HL-60/S4 (cell line): ENCODE measurements around the gene KDM4B.

ENCODE experiments used
- in situ Hi-C: fragments of 300-500 bp; cut with MboI; formaldehyde crosslinking; loops from 2 replicates; pipeline ENCODE4 v1.14.3; 2022; ENCODE audit warnings: low sequenced_read_pairs

The KDM4B gene

DNA sequence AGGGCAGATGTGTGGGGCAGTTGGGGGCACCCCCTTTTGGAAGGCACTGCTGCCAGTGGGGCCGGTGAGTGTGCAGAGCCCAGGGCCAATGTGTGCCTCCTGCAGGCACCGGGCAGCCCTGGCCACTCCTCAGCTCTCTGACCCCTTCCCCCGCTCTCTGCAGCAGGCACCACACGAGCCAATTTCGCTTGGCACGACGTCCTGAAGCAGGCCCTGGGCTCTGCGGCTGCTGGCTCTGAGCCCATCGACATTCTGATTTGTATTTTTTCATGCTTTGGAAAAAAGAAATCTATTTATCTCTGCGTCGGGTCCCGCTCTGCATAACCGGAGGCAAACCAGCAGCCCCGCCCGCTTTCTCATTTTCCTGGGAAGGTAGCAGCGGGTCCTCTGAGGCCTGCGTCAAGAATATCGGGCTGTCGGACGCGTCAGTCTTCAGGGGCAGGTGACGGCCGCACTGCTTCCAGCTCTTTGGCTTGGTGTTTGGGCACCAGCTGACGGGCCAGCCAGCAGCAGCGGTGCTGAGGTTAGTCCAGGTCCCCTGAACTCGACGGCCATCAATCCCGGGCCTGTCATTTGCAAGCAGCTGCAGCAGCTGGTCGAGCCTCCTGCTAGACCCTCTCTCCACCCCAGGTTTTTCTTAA lies 134.3 kb downstream of the KDM4B start:
- in situ Hi-C loops, result no loop called here

DNA sequence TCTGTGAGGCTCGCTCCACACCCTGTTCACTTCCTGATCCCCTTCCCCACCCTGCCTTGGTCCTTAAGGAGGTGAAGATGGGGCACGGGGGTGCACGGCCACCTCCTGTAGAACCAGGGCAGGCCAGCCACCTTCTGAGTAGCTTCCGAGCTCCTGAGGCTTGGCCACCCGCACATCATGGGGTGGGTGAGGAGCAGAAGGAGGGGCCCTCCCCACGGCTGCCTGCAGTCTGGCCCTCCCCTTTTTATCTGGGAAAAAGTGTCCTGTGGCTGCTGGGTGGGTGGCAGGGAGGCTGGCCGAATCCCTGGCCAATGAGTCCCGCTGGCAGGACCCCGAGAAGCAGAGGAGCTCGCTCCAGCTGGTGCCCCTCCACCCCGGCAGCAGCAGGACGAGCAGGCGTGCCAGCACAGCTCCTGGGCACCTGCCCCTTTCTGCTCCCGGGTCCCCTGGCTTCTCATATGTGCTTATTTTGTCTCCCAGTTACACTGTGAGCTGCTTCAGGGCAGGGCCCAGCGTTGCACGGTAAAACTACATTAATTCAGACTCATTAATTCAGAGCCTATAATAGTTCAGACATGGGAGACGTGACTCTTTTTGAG lies 135.0 kb downstream of the KDM4B start:
- in situ Hi-C loops, result no loop called here

DNA sequence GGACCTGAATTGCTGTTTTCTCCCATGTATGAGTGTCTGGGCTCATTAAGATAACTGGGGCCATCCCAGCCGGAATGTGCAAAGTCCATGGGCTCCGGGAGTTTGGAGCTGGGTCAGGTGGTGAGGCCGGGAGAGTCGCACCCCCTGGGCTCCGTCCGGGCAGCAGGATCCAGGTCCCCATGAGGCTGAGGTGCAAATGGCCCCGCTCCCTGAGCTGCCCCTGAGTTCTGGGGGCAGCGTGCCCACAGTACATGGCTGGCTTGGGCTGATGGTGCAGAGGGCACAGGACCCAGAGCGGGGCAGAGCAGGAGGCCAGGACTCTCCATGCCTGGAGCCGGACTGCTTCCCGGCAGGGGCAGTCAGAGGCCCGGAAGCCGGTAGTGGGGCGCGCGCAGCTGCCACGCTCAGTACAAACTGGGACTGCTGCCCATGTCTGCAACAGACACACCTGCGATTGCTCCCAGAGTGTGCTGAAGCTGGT lies 136.0 kb downstream of the KDM4B start:
- in situ Hi-C loops, result no loop called here

DNA sequence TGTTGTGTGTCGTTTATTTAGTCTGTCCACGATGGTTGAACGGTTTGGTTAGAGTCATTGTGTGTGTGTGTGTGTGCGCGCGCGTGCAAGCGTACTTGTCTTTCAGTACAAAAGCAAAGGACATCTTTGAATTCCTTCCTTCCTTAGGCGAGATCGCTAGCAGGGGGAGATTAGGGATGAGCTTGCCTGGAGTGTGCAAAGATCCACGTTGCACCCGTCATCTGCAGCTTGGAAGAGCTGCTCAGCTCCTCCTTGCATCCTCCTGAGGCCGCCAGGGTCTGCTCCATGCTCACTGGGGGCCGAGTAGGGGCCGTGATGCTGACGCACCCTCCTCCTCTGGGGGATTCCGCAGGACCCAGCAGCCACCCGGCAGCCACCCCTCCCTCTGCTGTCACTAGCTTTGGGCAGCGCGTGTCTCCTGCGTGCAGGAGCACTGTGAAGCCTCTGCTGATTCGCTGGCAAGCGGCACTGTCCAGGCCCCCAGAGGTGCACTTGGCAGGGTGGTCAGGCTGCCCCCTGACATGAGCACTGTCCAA lies 137.3 kb downstream of the KDM4B start:
- in situ Hi-C loops, result no loop called here

DNA sequence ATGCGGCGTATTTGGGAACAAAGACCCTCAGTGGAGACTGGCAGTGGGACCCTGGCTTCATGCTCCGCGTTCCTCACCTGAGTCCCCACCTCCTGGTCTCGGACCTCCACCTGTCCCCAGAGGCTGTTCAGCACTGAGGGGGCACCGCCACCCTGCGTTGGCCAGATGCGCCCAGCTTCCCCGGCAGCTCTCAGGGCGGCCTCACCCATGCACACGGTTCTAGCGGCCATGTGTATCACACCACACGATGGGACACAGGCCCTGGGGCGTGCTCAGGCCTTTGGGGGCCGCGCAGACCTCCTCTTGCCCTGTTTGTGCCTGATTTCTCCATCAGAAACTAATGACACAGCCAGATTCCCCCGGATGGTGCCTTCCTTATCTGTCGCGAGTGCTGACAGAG lies 138.1 kb downstream of the KDM4B start:
- in situ Hi-C loops, result no loop called here

DNA sequence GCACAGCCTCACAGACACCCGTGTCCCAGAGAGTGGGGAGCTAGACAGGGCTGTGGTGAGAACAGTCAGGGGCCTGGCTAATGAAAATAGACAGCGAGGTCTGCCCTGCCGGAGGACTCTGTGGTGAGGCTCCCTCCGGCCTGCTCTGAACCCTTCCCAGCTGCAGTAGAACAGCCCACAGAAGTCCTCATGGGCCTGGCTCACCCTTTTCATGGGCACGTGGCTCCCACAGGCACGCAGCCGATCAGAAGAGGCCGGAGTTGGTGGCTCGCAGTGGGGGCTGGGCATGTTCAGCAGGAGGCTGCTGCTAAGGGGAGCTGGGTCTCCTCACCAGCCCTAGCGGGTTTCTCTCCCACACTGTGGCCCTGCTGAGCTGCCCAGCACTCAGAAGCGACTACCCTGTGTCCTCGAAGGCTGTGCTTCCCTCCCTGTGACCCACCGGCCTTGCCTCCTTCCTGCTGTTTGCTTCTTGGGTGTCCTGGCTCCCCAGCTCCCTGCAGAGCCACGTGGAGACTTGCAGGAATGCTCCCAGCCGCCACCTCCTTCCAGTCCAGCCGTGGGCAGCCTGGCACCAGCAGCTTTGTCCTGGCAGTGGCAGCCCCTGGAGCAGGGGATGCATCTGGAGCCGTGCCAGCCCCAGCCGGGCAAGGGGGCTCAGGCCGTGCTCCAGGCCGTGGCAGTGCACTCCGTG lies 138.7 kb downstream of the KDM4B start:
- in situ Hi-C loops, result no loop called here

DNA sequence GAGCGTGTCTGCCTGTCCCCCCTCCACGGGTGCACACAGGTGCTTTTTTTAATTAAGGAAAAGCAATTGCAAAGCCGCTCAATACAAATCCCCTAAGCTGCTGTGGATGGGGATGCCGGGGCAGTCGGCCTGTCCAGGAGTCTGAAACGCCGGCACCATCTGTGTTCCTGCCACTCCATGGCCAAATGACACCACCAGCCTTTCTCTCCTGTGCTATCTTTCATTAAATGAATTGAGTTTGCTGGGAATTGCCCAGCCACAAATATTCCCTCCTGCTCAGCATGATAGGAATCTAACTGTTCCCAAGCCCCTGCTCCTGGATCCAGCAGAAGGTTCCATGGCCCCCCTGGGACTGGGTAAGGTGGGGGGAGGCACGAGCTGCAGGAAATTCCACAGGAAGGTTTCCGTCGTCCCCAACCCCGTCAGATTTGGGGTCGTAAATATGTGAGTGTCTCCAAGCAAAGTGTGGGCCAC lies 139.2 kb downstream of the KDM4B start:
- in situ Hi-C loops, result no loop called here

DNA sequence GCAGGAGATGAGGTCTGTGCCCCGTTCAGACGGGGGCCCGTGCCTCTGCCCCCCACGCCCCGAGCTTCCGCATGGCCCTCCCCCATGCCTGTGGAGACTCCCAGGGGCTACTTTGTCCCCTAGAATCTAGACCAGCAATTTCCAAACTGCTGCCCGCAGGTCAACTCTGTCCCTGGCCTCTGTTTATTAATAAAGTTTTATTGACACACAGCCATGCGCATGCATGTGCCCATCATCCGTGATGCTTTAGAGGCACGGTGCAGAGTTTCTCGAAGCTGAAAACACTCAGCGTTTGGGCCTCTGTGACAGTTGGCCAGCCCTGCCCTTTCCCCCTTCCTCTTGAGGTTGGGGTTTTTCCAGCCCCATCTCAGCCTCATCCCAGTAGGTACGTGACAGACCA lies 140.0 kb downstream of the KDM4B start:
- in situ Hi-C loops, result no loop called here

DNA sequence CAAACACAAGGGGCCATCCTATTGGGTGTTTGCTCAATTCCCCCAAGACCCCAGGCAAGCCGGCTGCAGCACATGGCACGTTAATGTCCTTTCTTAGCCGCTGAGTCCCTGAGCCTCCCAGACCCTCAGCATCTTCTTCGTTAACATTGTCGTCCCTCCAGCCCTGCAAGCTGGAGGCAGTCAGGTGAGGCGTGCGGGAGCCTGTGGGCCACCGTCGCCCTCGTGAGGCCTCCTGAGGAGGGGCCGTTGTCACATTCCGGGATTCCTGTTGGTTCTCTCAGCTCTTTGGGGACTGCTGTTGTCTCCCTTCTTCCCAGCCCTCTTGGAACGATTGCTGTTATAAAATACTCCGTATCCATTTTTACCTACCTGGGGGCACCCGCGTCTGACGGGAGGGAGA lies 140.6 kb downstream of the KDM4B start:
- in situ Hi-C loops, result no loop called here

DNA sequence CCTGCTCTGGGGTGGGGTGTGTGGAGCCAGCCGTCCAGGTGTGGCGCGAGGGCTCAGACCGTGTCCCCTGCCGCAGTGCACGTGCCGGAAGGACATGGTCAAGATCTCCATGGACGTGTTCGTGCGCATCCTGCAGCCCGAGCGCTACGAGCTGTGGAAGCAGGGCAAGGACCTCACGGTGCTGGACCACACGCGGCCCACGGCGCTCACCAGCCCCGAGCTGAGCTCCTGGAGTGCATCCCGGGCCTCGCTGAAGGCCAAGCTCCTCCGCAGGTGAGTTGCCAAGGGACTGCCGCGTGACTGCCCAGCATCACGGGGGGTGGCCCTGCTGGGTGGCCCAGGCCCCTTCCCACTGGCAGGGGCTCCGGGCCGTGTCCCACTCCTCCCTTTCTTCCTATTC lies 141.6 kb downstream of the KDM4B start:
- in situ Hi-C loops, result no loop called here

DNA sequence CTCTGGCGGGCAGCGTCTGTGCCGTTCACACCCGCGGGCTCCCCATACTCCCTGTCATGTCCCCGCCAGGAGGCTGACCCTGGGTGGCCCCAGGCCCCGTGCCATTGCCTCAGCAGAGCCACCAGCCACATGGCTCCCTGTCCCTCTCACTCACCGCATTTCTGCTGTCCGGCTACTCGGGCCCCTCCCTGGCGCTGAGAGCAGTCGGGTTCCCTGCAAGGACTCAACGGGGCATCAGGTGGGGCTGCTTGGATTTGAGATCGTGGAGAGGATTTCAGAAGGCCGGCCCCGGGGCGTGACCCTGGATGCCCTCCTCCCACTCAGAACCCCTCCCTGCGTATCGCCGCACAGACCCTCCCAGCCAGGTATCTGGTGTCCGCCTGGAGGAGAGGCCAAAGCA lies 142.1 kb downstream of the KDM4B start:
- in situ Hi-C loops, result no loop called here

DNA sequence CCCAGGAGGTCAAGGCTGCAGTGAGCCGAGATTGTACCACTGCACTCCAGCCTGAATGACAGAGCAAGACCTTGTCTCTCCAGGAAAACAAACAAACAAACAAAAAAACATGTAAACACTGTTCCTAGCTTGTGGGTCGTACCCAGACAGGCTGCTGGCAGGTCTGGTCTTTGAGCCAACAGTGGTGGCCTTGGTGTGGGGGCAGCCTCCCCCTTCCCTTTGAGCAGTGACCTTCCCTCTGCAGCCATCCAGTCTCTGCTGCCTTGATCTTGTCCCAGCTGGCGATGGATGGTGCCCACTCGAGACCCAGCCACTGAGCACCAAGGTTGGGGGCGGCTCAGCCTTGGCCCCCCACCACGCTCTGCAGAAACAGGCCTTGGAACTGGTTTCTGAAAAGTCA lies 143.3 kb downstream of the KDM4B start:
- in situ Hi-C loops, result no loop called here

DNA sequence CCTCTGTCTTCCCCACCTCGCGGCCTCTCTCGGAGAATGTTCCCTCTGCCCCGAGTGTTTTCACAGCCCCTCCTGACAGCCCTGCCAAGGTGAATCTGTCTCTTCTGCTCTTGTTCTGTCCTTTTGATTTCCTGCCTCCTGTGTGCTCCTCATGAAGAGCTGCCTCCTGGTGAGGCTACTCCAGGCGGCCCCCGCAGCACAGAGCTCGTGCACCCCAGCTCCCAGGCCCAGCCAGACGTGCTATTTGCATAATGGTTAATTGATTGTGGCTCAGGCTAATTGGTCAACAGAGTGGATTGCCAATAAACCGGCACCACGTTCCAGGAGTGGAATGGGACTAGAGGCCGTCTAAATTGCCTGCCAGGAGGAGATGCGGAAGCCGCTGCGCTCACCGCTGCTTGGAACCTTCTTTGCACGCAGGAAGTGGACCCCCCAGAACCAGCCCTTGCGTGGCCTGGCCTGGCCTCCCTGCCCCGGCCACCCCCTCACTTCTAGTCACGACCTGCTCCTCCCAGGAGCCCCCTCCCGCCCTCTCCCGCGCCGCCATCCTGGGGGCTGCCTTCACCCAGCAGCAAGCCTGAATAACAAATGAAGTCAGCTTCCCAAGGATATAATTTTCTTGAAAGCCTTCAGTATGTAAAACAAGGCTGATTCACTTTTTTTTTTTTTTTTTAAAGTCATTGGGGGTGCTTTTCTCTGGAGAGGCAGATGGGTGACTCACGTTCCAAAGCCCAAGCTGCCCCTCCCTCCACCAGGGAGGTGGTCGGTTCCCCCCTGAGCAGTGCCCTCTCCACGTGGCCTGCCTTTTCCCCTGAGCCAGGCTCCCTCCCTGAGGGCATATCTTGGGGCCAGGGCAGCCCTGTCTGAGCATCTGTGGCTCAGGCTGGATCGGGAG lies 144.0 kb downstream of the KDM4B start:
- in situ Hi-C loops, result no loop called here

DNA sequence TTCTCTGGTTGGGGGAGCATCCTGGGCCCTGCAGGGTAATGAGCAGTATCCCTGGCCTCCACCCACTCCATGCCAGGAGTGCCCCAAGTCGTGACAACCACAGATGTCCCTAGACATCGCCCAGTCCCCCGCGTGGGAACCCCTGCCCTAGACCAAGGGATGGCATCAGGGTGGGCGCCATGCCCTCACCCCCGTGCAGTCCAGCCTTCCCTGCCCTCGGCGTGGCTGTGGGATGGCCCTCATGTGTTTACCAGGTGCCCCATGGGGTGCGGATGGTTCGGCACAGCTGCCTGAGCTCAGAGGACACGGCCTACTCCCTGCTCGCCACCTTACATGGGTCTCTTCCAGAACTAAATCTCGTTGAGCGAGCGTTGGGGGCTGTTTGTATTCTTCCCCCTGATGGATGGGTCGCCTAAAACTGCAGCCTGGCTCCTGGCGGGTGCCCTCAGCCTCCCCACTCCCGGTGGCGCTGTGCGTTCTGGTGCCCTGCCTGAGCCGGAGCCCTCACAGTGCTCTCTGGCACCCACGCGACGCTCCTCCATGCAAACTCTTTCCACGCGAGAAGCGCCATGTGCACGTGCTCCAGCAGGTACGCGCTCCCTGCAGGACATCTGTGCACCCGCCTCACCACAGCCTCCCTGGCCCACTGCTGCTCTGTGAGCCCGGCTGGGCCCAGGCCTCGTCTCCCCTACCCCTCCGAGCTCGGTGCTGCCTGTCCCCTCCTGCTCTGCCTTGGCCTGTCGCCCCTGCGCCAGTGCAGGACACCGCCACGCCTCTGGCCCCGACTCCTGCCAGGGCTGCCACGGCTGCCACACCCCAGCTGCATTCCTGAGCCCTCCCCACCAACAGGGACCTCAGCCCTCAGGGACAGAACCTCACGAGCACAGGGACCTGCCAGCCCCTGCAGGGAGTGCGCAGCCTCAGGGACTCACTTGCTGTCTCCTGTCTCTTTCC lies 145.0 kb downstream of the KDM4B start:
- in situ Hi-C loops, result no loop called here

DNA sequence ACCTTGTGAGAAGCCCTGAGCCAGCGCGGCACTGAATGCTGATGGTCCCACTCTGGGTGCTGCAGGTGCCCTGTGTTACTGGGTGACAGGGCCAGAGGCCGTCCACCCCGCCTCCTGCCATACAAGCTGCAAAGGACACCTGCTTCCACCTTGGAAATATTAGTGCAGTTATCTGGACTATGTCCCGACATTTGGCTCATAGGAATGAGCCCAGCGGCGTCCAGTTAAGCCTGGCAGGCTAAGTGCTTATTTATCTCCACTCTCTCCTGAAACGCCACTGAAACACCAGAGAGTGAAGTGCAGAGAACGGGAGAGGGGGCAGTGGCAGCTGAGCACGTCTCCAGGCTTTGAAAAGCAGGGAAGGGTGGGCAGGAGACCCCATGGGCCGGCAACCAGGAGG lies 145.8 kb downstream of the KDM4B start:
- in situ Hi-C loops, result no loop called here

DNA sequence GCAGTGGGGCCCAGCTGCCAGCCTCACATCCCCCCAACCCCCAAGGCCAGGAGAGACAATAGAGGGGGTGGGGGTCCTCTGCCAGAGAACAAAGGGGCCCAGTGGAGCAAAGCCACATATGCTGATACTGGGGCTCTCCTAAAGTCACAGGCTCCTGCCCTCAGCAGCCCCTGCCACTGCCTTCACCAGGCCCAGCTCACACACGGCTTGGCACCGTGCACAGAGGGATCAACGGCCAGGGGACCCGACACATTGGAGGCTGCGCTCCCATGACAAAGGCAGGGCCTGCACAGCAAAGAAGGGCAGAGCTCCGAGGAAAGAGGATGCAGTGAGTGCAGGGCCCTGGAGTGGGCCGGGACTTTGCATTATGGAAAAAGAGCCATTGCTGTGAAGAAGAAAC lies 146.4 kb downstream of the KDM4B start:
- in situ Hi-C loops, result no loop called here

DNA sequence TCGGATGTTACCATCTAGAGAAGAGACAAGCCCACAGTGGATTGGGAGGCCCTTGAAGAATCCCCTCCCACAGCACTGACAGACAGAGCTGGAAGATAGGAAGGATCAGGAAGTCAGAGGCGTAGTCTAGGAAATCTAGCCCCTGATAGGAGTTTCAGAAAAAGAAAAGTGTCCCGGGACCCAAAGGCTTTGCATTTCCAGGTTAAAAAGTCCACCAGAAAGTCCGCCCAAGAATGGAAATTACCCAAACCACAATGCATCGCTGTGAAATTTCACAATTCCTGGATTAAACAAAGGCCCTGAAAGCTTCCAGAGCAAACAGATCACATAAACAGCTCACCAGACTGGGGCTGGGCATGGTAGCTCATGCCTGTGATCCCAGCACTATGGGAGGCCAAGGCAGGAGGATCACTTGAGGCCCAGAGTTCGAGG lies 146.9 kb downstream of the KDM4B start:
- in situ Hi-C loops, result no loop called here

DNA sequence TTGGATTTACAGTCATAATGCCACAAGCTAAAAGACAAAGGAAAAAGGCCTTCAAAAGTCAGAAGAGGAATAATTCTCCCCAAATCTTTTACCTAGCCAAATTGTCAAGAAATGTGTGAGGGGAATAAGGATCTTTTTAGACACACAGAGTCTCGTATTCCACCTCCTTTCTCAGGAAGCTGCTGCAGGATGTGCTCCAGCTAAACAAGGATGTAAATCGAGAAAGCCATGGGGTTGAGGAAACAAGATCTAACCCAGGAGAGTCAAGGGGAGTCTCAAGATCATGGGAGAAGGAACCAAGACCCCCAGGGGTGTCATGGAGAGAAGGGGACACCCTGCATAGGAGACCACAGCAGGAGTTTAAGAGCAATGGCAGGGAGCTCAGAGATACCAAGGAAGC lies 147.4 kb downstream of the KDM4B start:
- in situ Hi-C loops, result no loop called here

DNA sequence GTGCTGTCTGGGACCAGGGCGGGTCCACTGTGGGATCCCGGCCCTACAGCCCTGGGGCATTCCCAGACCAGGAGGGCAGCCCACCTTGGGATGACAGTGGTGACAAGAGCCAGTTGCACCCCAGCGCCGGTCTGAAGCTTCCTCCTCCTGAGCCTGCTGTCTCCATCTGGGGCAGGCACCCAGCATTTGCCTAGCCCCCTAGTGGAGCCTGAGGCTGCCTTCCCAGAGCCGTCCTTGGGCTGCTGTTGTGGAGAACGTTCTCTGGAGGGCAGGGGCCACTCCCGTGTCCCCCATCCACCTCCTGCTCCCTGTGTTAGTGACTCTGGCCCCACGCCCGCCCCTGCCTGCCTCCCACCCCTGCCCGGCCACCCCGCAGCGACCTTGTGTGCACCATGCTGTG lies 148.5 kb downstream of the KDM4B start:
- in situ Hi-C loops, result no loop called here

DNA sequence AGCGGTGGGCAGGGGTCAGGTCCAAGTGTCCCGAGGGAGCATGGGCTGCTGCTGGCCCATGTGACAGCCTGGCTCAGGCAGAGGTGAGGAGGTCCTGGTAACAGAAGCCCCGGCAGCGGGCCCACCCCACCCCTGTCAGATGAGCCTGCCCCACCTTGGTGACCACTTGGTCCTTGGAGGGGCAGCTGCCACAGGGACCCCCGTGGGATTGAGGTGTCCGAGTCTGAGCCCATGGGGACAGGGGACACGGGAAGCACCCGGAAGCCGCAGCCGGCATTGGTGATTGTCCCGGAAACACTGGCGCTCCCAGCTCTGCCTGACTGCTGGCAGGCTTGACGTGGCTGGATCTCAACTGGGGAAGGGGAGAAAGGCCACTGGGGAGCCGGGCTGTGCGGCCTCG lies 149.1 kb downstream of the KDM4B start:
- in situ Hi-C loops, result no loop called here
